LNCaP clone FGC (cell line): ENCODE measurements around the gene TXNRD2.

Experiments
- DNase-seq: peaks from one replicate; pipeline ENCODE4 v3.0.0-alpha.2; 2011; ENCODE audit warnings: low read depth
- H3K4me3 ChIP-seq: 2 replicates; pipeline ENCODE4 v1.5.1; 2011; ENCODE audit warnings: mild to moderate bottlenecking, low read depth, low read length, control low read depth
- TF ChIP-seq, protein P1 (sequence below): IDR thresholded peaks from 2 replicates; pipeline ENCODE4 v1.5.1; 2012; ENCODE audit warnings: mild to moderate bottlenecking; ENCODE audit not compliant: control insufficient read depth, insufficient read depth; ENCODE audit errors: extremely low read depth

The TXNRD2 gene

DNA sequence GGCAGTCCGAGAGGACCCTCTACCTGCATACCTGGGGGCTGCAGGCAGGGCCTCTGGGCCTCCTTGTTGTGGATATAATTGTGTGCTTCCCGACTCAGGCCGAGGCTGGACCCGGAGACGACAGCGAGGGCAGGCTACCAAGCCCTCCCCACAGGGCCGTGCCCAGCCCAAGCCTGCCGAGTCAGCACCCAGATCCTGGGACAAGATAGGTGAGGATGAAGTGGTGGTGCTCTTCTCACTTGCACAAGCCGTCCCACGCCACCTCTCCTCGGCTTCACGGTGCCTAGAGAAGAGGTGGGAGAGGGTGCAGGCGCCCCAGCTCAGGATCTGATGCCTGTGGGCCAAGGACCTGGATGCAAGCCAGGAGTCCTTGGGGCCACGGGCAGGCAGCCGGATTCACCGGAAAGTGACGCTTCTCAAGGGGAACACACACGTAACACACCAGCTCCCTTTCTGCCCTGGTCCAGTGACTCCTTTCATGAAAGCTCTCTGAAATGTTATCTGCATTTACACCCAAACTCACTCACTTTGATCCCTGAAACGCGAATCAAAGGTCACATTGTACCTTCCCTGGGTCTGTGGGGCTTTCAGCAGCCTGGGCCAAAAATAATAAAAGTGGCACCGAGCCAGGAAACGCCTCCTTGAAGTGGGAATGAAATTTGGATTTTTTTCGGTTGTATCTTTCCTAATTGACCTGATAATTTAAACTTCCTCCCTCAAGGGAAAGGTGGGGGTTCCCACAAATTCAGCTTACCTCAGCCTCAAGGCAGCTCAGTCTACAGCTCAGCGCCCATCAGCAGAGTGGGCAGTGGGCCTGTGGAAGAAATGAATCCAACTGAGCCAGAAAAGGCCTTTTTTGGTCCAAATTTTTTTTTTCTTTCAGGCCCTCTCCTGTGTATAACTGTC, 85.9 kb downstream of the TXNRD2 start:
- no peak for DNase-seq
- H3K4me3 ChIP-seq, result peak overlapping the region; percentile 94
- TF ChIP-seq, protein P1, sequence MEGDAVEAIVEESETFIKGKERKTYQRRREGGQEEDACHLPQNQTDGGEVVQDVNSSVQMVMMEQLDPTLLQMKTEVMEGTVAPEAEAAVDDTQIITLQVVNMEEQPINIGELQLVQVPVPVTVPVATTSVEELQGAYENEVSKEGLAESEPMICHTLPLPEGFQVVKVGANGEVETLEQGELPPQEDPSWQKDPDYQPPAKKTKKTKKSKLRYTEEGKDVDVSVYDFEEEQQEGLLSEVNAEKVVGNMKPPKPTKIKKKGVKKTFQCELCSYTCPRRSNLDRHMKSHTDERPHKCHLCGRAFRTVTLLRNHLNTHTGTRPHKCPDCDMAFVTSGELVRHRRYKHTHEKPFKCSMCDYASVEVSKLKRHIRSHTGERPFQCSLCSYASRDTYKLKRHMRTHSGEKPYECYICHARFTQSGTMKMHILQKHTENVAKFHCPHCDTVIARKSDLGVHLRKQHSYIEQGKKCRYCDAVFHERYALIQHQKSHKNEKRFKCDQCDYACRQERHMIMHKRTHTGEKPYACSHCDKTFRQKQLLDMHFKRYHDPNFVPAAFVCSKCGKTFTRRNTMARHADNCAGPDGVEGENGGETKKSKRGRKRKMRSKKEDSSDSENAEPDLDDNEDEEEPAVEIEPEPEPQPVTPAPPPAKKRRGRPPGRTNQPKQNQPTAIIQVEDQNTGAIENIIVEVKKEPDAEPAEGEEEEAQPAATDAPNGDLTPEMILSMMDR, result no peak

DNA sequence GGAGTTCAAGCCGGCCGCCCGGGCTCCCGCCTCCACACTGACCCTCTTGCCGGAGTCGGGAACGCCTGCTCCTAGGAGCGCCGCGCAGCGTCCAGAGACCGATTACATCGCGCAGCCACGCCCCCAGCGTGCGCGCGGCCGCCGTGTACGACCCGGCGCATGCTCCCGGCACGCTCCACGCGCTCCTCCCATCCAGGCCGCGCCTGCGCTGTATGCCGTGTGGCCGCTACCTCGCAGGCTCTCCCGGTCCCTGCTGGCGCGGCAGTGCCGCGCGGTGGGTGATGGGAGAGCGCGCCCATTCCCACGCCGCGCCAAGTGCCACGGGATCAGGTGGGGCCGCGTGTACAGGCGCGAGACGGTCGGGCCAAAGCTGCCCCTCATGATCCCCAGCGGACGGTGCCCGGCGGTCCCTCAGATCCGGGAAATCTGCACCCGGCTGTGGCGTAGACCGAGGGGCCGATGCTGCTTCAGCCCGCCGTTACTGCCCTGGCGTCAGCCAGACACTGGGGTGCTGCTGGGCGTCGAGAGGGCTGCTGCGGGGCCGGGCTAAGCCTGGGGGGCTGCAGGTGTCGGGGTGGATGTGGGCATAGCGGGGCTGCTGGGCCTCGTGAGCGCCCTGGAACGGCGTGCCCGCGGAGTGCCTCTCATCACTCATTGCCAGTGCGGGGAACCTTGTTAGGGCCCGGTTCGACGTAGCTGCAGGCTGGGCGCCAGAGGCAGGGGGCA, 86.7 kb downstream of the TXNRD2 start, which contains the start of the genes GNB1L and RTL10:
Gene GNB1L (minus strand): TSS at position 97 of the 726 bp plus-strand sequence. CDS start 33,519 bp downstream, outside the sequence.
Gene RTL10 (minus strand): TSS at position 97 of the 726 bp plus-strand sequence. CDS start 2,613 bp downstream, outside the sequence.
- TF ChIP-seq, protein P1, result 0 out of 2 replicates have a peak, but pooled peaks have one; percentile 24
- H3K4me3 ChIP-seq, result peak within 1 kb of the TSS; percentile 94
- peak; percentile 88 for DNase-seq

DNA sequence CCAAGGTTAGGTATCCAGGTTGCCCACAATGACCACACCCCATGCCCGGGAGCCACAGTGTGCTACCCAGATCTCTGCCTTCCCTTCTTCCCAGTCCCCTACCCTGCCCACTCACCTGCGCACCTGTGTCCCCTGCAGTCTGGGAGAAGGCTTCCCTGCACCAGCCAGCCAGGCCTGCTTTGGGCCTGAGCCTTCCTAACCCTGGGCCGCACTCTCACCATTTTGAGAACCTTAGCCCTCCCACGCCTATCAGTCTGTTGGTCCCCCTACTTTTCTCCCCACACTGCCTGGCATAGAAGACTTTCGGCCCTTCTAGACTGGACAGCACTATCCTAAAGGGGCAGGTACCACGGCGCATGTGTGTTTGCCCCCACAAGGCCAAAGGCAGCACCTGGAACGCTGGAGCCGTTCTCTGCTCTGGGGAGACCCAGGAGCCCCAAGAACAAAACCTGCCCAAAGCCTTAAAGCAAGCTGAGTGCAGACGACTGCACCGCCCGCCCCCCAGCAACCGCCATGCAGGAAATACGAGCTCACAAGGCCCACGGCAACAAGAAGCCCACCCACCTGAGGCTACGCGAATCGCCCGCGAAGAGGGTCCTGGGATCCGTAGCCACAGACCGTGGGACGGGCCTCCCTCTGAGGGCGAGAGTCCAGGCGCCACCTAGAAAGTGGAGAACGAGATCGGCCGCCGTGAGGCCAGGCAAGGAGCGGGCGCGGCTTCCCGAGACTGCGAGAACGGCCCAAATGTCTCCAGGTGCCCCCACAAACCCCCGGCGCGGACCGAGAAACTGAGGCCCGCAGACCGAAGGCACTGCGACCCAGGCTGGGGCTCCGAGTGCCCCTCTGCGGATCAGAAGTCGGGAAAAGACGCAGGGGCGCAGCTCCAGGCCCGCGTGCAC, 87.5 kb downstream of the TXNRD2 start:
- peak overlapping the region; percentile 94 for H3K4me3 ChIP-seq
- DNase-seq, result no peak
- TF ChIP-seq, protein P1, result no peak

DNA sequence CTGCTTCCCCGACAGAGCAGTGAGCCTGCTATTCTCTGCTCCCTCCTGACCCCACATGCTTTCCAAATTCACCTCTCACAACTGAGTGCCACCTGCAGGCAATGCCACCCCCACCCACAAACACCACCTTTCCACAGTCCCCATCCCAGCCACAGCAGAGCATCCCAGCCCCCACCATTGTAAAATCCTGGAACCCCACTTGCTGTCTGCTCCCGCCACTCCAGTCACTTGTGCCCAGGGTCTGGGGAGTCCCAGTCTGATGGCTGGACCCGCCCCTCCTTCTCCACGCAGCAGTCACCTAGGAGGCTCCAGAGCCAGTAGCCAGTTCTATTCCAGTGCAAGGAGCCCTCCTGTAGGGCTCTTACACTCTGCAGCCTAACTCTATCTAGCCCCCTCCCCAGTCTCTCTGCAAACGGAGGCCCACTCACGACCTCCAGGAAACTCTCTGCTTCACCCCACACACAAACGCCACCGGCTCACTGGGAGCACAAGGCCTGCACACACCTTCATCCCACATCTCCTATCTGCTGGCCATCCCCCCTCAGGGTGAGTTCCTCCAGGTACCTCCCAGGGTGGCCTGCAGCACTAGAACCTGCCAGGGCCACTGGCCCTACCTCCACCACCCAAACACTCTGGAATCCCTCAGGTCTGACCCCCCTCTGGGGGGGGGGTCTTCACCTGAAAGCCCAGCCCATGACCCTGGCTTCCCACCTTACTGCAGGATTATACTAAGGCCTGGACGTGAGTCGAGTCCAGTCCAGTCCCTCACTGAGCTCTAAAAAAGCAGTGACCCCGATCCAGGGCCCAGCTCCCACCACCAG, 88.3 kb downstream of the TXNRD2 start:
- no peak for DNase-seq
- TF ChIP-seq, protein P1, result no peak
- peak overlapping the region; percentile 94 for H3K4me3 ChIP-seq

DNA sequence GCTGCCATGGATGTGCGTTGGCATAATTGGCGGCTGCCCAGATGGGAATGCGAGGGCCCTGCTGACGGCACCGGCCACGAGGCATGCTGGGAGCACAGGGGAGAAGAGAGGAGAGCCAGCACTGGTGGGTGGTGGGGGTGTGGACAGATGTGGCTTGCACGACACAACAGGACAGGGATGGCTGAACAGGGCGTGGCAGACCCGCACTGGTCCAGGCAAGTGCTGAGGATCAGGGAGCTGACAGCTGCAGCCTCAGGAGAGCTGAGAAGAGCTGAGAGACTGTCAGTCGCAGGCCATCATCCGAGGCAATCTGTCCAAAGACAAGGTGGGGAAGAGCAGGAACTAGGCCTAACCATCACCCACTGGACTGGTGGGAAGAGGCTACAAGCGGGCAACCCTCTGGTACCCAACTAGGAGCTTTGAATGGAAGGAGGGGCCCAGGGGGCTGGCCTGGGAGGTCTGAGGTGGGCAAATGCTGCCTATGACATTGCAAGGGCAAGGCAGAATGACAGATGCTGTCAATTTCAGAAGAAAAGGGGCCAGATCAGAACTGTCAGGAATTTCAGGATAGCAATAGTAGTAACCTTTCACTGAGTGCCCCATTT, 89.3 kb downstream of the TXNRD2 start:
- no peak overlapping the region for H3K4me3 ChIP-seq
- DNase-seq, result no peak
- TF ChIP-seq, protein P1, result no peak
